ENCODE results near the gene KIF5A.
"Not testable (repeated sequence)": the region's sequence is repeated elsewhere in the genome, so short reads cannot be mapped to it uniquely, and the experiment has no call there.

The KIF5A gene

DNA sequence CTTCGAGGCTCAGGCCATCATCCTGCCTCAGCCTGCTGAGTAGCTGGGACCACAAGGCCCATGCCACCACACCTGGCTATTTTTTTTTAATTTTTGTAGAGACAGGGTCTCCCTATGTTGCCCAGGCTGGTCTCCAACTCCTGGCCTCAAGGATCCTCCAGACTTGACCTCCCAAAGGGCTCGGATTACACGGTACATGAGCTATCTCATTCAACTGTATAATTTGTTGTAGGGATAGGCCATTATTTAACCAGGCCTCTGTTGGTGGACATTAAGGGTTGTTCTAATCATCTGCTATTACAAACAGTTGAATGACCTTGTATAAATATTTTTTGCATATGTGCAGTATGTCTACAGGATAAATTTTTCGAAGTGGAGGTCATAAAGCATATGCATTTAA is 9.0 kb downstream of the KIF5A start:
- DNase-seq: no peak

DNA sequence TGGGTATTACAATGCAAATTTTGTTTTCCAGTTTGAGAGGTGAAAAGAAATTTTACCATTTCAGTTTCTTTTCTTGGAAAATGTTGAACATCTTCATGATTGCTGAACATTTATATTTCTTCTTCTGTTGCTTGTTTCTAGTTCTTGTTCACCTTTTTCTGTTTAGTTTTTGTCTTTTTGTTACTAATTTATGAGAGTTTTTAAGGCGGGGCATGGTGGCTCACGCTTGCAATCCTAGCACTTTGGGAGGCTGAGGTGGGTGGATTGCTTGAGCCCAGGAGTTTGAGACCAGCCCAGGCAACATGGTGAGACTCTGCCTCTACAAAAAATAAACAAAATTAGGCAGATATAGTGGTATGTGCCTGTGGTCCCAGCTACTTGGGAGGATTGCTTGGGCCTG is 10.7 kb downstream of the KIF5A start:
- no peak for DNase-seq

DNA sequence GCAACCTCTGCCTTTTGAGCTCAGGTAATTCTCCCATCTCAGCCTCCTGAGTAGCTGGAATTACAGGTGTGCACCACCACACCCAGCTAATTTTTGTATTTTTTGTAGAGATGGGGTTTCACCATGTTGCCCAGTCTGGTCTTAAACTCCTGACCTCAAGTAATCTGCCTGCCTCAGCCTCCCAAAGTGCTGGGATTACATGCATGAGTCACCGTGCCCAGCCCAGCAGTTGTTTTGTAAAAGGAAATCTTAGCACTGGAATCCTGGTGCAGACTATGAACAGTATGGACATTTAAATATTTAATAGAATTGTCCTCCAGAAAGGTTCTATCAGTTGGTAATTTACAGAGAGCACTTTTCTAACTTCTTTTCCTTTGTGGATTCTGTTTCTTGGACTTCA is 11.3 kb downstream of the KIF5A start:
- DNase-seq: not testable (repeated sequence)

DNA sequence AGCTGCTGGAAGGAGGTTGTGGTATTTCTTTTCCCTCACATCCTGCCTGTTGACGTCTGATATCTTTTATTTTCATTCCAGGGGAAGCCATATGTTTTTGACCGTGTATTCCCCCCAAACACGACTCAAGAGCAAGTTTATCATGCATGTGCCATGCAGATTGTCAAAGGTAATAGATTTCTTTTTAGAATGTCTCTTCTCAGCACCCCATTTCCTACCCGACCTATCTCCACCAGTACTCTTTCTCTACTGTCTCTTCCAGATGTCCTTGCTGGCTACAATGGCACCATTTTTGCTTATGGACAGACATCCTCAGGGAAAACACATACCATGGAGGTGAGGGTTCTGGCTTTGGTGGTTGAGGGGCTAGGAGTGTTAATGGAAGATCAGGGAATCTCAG is 13.5 kb downstream of the KIF5A start:
- no peak for DNase-seq

DNA sequence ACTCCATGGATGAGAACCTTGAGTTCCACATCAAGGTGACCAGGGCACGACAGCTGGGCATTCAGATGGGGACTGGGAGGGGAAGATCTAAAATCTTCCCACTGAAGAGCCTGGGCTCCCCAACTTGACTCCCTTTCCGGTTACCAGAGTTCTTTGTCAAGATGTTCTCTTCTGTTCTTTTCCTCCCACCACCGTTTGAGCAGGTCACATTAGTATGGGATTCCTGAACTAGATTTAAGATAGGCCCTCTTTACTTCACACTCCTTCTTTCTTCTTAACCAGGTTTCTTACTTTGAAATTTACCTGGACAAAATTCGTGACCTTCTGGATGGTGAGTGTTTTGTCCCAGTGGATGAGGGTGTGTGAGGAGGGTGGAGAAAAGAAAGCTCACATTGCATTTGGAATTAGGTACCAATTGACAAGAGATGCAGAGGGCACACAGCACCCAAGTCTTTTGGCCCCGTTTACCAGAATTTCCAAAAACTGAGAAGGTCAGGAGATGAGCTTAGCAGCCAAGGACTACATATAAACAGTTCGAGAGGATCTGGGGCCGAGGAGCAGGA is 14.4 kb downstream of the KIF5A start:
- DNase-seq: no peak

DNA sequence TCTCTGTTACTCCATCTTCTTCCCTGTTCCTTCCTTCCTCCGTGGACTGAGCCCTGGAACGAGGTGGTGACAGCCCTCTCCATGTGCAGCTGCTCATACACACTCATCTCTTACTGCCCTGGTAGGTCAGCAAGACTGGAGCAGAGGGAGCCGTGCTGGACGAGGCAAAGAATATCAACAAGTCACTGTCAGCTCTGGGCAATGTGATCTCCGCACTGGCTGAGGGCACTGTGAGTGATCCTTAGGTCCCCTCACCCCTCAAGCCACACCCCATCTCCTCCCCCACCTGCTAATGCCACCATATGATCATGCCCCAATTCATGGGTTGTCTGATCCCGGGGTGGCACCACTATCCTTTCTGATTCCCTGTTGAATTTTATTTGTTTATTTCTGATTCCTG is 19.0 kb downstream of the KIF5A start:
- DNase-seq: no peak

DNA sequence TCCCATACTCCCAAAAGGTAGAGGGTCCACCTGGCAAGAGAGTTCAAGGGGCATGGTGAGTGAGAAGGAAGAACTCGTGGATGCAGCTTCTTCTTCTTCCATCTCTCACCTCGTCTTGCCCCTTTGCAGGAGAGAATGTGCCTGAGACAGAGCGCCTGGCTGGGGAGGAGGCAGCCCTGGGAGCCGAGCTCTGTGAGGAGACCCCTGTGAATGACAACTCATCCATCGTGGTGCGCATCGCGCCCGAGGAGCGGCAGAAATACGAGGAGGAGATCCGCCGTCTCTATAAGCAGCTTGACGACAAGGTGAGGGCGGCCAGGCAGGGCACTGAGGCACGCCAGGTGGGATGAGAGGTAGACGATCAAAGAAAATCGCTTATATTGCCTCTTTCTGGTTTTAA is 20.0 kb downstream of the KIF5A start:
- no peak for DNase-seq

DNA sequence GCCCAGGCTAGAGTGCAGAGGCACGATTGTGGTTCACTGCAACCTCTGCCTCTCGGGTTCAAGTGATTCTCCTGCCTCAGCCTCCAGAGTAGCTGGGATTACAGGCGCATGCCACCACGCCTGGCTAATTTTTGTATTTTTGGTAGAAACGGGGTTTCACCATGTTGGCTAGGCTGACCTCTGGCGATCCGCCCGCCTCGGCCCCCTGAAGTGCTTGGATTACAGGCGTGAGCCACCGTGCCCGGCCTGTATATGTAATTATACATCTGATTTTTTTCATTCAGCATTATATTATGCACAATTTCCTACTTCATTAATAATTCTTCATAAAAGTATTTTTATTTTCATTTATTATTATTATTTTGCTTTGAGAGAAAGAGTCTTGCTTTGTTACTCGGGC is 20.6 kb downstream of the KIF5A start:
- DNase-seq: not testable (repeated sequence)

DNA sequence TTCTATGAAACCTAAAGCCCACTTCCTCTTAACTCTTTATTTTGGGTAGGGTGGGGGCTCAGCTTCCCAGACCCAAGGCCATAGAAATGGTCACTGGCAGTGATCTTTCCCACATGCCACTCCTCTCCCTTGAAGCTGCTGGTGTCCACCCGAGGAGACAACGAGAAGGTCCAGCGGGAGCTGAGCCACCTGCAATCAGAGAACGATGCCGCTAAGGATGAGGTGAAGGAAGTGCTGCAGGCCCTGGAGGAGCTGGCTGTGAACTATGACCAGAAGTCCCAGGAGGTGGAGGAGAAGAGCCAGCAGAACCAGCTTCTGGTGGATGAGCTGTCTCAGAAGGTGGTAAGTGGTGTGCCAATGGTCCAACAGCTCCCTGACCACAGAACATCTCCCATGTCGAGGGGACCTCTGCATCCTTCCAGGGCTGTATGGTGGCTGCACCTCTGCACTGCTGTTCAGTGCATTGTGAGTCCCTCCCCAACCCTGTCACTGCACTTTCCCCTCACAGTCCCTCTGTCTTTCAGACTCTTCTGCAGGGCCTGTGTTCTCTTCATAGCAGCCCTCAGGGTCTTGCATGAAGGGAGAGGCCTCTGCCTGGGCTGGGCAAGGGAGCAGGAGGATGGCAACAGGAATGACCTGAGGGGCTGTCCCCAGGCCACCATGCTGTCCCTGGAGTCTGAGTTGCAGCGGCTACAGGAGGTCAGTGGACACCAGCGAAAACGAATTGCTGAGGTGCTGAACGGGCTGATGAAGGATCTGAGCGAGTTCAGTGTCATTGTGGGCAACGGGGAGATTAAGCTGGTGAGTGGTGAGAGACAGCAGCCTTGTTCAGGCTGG is 22.3 kb downstream of the KIF5A start:
- DNase-seq: no peak

DNA sequence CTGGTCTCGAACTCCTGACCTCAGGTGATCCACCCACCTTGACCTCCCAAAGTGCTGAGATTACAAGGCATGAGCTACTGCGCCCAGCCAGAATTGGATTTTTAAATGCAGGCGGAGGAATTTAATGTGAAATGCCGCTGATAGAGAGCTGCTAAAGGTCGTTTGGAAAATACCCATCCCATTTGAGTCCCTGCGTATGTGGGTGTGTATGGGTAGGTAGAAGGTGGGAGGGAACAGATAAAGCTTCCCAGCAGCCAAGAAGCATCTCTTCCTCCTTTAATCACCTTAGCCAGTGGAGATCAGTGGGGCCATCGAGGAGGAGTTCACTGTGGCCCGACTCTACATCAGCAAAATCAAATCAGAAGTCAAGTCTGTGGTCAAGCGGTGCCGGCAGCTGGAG is 25.0 kb downstream of the KIF5A start:
- no peak for DNase-seq

DNA sequence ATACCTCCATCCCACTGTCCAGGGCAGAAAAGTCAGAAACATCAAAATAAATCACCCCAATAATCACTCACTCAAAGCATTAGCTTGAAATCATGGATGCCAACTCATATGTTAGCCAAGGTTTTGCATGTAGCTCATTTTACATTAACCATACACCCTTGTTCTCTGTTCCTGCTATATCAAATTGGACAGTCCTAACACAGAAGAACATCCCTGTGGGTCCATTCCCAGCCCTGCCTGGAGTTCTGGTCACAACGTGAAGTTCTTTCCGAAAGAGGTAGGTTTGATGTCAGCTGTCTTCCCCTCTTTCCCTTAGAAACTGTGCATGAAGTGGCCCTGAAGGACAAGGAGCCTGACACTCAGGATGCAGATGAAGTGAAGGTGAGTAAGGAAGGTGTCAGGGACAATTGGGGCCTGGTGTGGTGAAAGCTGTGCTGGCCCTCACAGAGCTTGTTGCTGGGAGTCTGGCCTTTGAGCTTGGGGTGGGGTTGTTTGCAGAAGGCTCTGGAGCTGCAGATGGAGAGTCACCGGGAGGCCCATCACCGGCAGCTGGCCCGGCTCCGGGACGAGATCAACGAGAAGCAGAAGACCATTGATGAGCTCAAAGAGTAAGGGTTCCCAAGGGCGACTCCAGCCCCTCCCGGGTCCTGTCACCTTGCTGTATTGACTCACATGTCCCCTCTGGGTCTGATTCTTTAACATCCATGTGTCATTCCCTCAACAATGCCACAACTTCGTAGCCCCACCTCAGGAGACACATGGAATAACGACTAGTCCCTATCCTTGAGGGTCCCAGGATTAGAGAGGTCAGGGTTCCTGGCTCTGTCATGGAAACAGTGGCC is 26.1 kb downstream of the KIF5A start:
- no peak for DNase-seq

DNA sequence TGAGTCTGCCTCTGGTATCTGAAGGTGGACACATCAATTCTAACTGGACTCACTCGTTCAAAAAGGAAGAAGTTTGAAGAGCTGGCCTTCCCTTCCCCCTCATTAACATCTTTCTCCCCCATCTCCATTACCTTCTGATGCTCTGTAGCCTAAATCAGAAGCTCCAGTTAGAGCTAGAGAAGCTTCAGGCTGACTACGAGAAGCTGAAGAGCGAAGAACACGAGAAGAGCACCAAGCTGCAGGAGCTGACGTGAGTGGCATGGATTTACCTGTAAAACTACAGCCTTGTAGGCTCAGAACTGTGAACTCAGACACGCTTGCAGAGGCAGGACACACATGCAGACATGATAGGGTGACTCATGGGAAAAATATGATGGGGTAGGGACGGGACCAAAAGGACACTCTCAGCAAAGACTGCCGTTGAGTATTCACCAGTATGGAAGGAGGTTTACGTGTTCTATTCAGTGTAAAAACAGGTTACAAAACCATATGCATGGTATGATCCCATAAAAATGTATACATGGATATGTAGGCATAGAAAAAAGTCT is 26.8 kb downstream of the KIF5A start:
- no peak for DNase-seq

DNA sequence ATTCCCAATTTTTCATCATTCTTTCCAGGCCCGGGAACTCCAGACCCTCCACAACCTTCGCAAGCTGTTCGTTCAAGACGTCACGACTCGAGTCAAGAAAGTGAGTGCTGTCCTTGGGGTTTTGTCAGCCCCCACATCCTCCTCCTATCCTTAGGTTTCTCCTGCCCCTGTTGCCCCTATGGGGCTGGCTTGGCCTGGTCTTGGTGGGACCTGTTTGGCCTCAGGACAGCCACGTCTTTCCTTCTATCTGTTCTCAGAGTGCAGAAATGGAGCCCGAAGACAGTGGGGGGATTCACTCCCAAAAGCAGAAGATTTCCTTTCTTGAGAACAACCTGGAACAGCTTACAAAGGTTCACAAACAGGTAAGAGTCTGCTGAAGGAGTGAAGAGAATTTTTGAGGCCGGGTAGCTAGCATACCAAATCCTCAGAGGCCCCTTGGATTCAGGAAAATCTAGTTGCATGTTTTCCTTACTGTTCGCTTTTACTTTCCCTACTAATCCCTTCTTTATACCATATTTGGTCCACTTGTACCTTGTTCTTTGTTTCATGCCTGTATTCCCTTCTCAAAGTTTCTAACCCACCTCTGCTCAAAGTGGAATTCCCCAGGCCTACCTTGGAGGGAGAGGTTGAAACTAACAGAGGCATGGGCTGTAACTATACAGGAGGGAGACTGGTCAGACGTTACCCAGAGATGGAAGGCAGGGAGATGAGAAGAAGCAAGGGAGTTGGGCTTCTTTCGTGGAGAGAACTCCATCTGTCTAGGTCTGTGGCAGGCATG is 28.3 kb downstream of the KIF5A start:
- no peak for DNase-seq

DNA sequence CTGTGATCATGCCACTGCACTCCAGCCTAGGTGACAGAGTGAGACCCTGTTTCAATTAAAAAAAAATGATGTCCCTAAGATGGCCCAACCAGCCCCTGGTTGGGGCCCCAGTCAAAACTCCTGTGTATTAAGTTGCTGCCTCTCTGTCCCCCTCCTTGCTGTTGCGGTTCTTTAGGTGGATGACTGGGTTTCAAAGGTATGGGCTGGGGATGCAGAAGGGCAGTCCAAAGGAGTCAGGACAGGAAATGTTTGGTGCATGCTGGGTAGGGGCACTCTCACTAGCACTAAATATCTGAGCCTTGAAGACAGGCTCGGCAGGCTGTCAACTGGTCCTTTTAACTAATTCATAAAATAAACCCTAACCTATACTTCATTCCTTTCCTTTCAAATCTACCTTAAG is 29.2 kb downstream of the KIF5A start:
- no peak for DNase-seq

DNA sequence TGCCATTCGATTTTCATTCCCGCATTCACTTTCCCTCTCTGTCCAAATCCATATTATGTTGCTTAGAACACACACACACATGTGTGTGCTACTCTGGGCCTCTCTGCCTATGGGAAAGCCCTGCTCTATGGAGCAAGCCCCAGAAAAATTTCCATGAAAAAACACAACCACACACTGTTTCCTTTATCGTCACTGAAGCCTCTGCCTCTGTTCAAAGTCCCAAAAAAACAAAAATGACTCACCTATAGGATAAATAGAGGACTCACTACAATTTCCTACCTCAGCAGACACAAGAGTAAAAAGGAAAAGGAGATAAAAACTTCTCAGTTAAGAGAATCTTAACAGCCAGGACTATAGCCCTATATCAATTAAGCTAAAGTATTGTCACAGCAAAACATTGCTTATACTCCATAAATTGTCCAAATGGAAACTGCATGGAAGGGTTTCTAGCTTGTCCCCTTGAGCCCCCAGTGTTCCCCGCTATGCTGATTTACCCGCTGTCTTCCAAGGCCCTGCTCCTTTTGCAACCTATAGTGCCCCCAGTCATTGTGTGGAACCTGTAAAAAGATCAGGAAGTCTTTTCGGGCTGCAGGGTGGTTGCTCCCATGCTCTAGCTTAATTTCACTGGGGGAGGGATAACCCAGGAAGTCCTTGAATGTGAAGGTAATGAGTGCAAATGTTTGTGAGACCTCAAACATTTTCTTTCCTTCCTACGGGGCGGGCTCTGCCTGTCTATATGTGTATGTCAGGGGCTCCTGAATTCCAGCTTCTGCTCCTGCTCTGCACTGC is 30.0 kb downstream of the KIF5A start:
- DNase-seq: no peak

DNA sequence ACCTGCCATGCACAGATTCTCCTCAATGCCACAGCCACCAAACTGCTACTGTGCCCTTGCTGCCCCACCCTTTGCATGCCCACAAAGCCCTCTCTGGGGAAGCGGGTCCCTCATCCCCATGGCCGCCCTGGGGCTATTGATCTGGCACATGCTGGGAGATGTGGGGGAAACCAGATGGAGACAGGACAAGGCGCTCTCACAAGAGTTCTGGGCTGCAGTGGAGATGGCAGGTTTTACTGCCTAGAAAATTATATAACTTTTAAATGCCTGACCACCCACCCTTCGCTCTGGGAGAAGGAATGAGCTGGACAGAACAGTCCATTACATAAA is 30.6 kb downstream of the KIF5A start:
- DNase-seq: no peak

DNA sequence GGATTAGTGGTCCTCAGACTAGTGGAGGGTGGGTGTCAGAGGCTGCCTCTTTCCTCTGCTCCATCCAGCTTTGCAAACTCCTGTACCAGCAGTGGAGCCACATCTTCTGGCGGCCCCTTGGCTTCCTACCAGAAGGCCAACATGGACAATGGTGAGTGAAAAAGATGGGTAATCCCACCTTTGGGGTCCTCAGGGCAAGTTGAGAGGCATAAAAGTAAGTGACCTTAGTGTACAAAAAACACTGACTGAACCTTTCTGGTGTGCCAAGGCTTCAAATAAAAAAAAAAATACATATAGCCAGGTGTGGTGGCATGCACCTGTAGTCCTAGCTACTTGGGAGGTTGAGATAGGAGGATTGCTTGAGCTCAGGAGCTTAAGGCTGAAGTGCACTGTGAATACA is 32.0 kb downstream of the KIF5A start:
- no peak for DNase-seq

DNA sequence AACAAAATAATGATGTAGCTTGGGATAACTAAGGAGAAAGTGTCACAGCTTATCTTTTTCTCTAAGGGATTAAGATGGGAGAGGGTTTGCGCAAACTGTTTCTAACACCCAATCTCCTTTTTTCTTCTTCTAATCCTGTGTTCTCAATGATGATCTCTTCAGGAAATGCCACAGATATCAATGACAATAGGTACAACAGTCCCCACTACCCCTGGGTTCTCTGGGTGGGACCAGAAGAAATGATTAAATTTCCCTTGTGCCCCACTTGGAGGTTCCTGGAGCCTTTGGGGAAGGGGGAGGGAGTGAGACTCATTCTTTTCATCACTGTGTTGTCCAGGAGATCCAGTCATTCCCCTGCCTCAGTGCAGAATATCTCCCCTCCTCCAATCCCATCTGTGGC is 32.6 kb downstream of the KIF5A start:
- DNase-seq: no peak

DNA sequence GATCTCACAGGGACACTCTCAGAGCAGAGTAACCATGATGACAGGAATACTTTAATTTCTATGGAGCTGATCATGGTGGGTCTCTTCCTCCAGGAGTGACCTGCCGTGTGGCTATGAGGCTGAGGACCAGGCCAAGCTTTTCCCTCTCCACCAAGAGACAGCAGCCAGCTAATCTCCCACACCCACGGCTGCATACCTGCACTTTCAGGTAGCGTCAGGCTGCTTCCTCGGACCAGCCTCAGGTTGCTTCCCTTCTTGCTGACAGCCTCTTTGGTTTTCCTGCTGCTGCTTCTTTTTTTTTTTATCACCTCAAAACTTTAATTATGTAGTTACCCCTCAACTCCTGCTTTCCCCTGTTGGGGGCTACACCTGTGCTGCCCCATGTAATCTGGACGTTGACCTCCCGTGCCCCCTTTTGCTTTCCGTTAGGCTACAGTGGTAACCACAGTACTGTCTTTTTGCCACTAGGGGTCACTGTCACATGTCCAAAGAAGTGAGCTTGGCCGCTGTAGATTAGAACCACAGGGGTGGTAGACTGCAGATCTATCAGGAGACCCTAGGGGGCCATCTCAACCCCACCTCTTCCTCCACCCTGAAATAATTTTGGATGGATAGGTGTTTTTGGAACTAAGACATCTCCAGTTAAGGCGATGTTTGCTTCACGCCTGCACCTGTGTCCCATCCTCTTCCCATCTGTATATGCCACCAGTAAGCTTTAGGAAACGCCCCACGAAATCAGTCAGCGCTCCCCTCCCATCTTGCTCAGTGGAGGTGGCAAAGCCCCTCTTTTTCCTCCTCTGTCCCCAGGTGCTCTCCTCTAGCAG is 33.4 kb downstream of the KIF5A start:
- DNase-seq: peak; percentile 64

DNA sequence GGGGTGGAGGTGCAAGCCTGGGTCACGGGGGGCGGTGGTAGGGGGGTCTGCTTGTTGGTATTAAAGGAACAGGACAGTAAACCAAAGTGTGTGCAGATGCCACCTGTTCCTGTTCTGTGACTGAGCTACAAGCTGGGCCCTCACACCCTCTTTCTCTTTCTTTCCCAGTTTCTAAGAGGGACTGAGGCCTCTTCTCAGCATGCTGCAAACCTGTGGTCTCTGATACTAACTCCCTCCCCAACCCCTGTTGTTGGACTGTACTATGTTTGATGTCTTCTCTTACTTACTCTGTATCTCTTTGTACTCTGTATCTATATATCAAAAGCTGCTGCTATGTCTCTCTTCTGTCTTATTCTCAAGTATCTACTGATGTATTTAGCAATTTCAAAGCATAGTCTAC is 34.2 kb downstream of the KIF5A start:
- DNase-seq: no peak

DNA sequence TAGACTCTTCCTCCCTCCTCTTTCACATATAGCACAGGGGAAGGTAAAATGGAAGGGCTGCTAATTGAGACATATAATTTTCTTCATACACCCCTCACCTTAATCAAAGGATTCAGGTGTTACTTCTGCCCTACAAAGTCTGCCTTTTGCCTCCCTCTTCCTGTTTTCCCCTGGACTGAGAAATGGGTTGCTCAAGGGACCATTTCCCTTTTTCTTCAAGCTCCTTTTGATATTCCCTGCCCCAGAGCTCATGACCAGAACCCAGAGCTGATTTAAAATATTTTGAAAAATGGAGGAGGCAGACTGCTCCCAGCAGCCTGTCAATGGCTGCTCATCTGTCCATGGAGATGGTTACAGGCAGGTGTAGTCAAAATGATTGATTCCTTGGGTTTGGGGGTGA is 34.8 kb downstream of the KIF5A start:
- no peak for DNase-seq
